Adrenal gland (tissue), 5 donors: ENCODE data around the gene ALDH16A1.

Experiments
- POLR2A ChIP-seq, 2 donors: fragments of 450-650 bp; IDR thresholded peaks; one replicate each; pipeline ENCODE4 v1.6.1; 2017; ENCODE audit warnings: antibody characterized with exemption in 2 of 2, mild to moderate bottlenecking in 2 of 2, moderate library complexity in 1 of 2
- TF ChIP-seq, protein P1 (sequence below), 6 experiments: fragments of 450-650 bp in 4 of 6; fragments of 200-600 bp in 2 of 6; sonication (generic) in 1 of 6; IDR thresholded peaks; 1 replicate in 5 of 6; 2 replicates in 1 of 6; pipeline versions ENCODE4 v1.5.1 to v1.8.0; 2016 to 2021; ENCODE audit warnings: antibody characterized with exemption in 6 of 6, mild to moderate bottlenecking in 2 of 6, moderate library complexity in 1 of 6
- donor health status: DM: no; HTN: no; CAD: no.

DNA sequence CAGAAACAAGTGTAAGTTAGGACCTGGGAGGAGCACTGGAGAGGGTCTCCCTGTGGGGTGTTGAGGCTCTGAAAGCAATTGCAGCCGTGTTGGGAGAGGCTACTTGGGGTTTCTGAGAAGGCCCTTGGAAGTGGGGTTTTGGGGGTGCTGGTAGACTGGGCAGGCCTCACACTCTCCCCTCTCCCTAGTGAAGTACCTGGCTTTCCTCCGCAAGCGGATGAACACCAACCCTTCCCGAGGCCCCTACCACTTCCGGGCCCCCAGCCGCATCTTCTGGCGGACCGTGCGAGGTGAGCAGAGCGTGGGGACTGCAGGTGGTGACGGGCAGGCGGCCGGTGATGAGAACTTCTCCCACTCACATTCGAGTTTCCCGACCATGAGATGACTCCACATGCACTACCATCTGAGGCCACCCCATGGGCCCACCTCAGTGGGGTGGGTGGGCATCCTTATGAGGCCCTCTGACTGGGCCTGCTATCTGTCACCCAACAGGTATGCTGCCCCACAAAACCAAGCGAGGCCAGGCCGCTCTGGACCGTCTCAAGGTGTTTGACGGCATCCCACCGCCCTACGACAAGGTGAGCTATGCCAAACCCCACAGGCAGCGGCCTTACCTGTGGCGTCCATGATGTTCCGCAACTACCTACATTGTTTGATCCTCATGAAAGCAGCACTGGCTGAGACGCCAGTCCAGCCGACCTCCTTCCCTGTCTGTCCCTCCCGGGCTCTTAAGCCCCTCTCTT, 37.4 kb downstream of the ALDH16A1 start:
- TF ChIP-seq, protein P1, sequence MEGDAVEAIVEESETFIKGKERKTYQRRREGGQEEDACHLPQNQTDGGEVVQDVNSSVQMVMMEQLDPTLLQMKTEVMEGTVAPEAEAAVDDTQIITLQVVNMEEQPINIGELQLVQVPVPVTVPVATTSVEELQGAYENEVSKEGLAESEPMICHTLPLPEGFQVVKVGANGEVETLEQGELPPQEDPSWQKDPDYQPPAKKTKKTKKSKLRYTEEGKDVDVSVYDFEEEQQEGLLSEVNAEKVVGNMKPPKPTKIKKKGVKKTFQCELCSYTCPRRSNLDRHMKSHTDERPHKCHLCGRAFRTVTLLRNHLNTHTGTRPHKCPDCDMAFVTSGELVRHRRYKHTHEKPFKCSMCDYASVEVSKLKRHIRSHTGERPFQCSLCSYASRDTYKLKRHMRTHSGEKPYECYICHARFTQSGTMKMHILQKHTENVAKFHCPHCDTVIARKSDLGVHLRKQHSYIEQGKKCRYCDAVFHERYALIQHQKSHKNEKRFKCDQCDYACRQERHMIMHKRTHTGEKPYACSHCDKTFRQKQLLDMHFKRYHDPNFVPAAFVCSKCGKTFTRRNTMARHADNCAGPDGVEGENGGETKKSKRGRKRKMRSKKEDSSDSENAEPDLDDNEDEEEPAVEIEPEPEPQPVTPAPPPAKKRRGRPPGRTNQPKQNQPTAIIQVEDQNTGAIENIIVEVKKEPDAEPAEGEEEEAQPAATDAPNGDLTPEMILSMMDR (IDR thresholded peaks at IDR 0.05), result no peak
- no peak for TF ChIP-seq POLR2A (IDR thresholded peaks at IDR 0.05)
